Testis (tissue), 3 donors: ENCODE results near the gene SLC17A5. TPM values are rescaled to one million over a fixed set of nuclear protein-coding genes. Genes with fewer than 3 reads are reported as not detected.

Experiments used
- DNase-seq: peaks from one replicate; pipeline ENCODE4 v3.0.0-alpha.2; 2019
- H3K27ac ChIP-seq, 2 donors: fragments of 200-600 bp; sonication (generic); one replicate each; pipeline ENCODE4 v1.5.1; 2019
- H3K27me3 ChIP-seq: fragments of 200-600 bp; sonication (generic); one replicate; pipeline ENCODE4 v1.5.1; 2019
- H3K36me3 ChIP-seq: fragments of 200-600 bp; sonication (generic); one replicate; pipeline ENCODE4 v1.5.1; 2017; ENCODE audit warnings: low read depth; ENCODE audit errors: missing control alignments
- H3K4me1 ChIP-seq: fragments of 200-600 bp; sonication (generic); one replicate; pipeline ENCODE4 v1.5.1; 2019
- H3K4me3 ChIP-seq, 2 donors: fragments of 200-600 bp; sonication (generic); one replicate each; pipeline ENCODE4 v1.5.1; 2017 to 2019
- H3K9me3 ChIP-seq: fragments of 200-600 bp; sonication (generic); one replicate; pipeline ENCODE4 v1.5.1; 2017
- CTCF ChIP-seq, 3 experiments: fragments of 450-650 bp in 2 of 3; fragments of 200-600 bp in 1 of 3; sonication (generic) in 1 of 3; IDR thresholded peaks; one replicate each; pipeline ENCODE4 v1.5.1; 2016 to 2019; ENCODE audit warnings: antibody characterized with exemption in 3 of 3, mild to moderate bottlenecking in 2 of 3, moderate library complexity in 1 of 3
- POLR2A ChIP-seq: fragments of 450-650 bp; IDR thresholded peaks from one replicate; pipeline ENCODE4 v1.6.1; 2017; ENCODE audit warnings: antibody characterized with exemption, mild to moderate bottlenecking, moderate library complexity
- WGBS, 2 donors: methylation state at CpG; one replicate each; pipeline ENCODE4 v1.1.5; 2018; 5-methylcytosine and 5-hydroxymethylcytosine counted together
- intact Hi-C: fragments of 100-400 bp; cut with DNase I; formaldehyde crosslinking; loops from one replicate; pipeline ENCODE4 v1.15.1; 2023; ENCODE audit warnings: low total_unique reads
- polyA plus RNA-seq: library from polyadenylated mRNA; stranded (reverse); fragments of 350-450 nt; fragmentation: Illumina TruSeq; extraction: RNeasy Lipid Tissue Mini Kit (QIAGEN cat#74804); gene quantifications from one replicate; pipeline ENCODE4 v1.2.3, GENCODE V29; 2014; ENCODE audit warnings: low read depth, low replicate concordance; ENCODE audit not compliant: insufficient read depth
- total RNA-seq, 2 donors: library from RNA; depleted of rRNA; stranded (reverse); fragments of >200 nt; gene quantifications; one replicate each; pipeline ENCODE4 v1.2.3, GENCODE V29; 2016

The SLC17A5 gene
- total and polyA plus RNA-seq, 3 donors from 2014 or later = 8.7 to 16.1 (median 12.5) TPM

DNA sequence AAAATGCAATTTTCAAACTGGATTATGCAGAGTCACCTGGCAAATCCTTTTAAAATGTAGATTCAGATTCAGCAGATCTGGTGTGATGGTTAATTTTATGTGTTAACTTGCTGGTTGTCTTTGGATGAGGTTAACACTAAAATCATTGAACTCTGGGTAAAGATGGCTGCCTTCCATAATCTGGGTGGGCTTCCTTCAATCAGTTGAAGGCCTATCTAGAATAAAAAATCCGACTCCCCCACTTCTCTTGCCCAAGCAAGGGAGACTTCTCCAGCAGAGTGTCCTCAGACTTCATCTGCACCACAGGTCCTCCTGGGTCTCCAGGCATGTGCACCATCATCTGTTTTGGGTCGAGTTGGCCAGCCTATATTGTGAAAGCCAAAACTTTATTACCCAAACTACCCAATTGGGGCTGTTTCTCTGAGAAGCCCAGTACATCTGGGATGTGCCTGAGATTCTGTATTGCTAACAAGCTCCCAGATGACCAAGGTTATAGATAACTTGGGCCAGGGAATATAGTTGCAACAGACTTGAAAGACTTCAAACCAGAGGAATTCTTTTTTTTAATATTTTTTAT lies 1.6 kb upstream of the SLC17A5 start:
- Histone ChIP-seq H3K27ac (no peak overlapping the region), H3K27me3 (no peaks in the 10 kb centered on the region), H3K36me3 (no peaks in the 10 kb centered on the region), H3K9me3 (no peaks in the 10 kb centered on the region), H3K4me1 (peaks cover 13% of the 10 kb centered on the region), H3K4me3 (no peak overlapping the region)
- DNase-seq = no peak
- TF ChIP-seq CTCF (IDR thresholded peaks at IDR 0.05) = no peak
- no peak for TF ChIP-seq POLR2A
- WGBS, 2 donors = 45 to 63% methylated on average over 2 of the region's 2 CpGs
- intact Hi-C loops = no loop called here

- 3 to 5% methylated on average over 18 to 31 of the region's 32 CpGs for WGBS, 2 donors
- DNase-seq = peak; percentile 77
- peaks cover 13% of the 10 kb centered on the region for H3K4me1 ChIP-seq
- H3K9me3 ChIP-seq = no peaks in the 10 kb centered on the region
- intact Hi-C loops = no loop called here
- no peaks in the 10 kb centered on the region for H3K36me3 ChIP-seq
- H3K27ac ChIP-seq = peak overlapping the region; percentile 93 to 95
- no peaks in the 10 kb centered on the region for H3K27me3 ChIP-seq
- peak in 1 of 3 experiments; percentile 27 for TF ChIP-seq CTCF (IDR thresholded peaks at IDR 0.05)
- no peak for TF ChIP-seq POLR2A
- H3K4me3 ChIP-seq = peak overlapping the region; percentile 99 to 100
Measured at GRCh38 chr6:73652637-73653570, 888 bp downstream of the SLC17A5 start.

DNA sequence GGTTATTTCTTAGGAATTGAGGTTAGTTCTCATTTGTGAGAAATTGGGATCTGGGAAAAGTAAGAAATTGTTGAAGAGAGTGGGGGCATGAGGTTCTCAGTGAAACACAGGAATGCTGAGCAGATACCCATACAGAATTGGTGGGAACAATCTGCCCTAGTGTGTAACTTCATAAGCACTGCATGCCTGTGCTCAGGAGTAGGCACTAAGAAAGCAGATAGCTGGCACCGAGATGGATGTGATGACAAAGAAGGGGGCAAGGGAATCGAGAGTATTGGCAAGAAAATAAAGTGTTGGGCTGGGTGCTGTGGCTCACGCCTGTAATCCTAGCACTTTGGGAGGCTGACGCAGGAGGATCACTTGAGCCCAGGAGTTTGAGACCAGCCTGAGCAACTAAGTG lies 4.0 kb downstream of the SLC17A5 start:
- Histone ChIP-seq H3K4me1 (peaks cover 12% of the 10 kb centered on the region), H3K9me3 (no peaks in the 10 kb centered on the region), H3K4me3 (no peak overlapping the region), H3K27me3 (no peaks in the 10 kb centered on the region), H3K27ac (no peak overlapping the region), H3K36me3 (no peaks in the 10 kb centered on the region)
- 61 to 84% methylated on average over 4 of the region's 4 CpGs for whole genome bisulfite sequencing, 2 donors
- intact Hi-C loops = no loop called here
- TF ChIP-seq CTCF (IDR thresholded peaks at IDR 0.05) (no peak), POLR2A (no peak)
- no peak for DNase-seq

DNA sequence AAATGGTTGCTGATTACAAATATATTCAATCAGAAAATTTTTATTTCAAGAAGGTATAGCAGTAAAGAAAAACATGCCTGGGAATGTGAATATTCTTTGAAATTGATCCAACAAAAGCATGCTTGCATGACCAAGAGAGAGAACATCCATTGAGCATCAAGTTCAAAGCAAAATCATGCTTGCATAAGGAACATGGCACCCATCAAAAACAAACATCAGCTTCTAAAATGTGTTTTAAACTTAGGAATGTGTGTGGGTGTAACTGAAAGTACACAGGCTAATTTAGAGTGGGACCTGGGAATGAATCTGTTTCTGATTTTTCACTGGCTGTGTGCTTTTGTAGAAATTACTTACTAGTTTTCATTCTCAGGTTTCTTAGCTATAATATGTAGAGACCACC lies 5.6 kb downstream of the SLC17A5 start:
- Histone ChIP-seq H3K4me3 (no peak overlapping the region), H3K9me3 (no peaks in the 10 kb centered on the region), H3K36me3 (no peaks in the 10 kb centered on the region), H3K27ac (no peak overlapping the region), H3K4me1 (peaks cover 8% of the 10 kb centered on the region), H3K27me3 (no peaks in the 10 kb centered on the region)
- DNase-seq = no peak
- intact Hi-C loops = no loop called here
- TF ChIP-seq POLR2A (no peak), CTCF (IDR thresholded peaks at IDR 0.05) (no peak)
